ENCODE measurements around the gene MFNG.

GRCh38 chr22:37443977-37444376, 42.2 kb downstream of the MFNG start:
- TF ChIP-seq POLR2AphosphoS5 (IDR thresholded peaks at IDR 0.05; ENCODE audit: low read depth) (no peak), REST (IDR thresholded peaks at IDR 0.05; ENCODE audit: insufficient replicate concordance, low read depth) (no peak), SPI1 (IDR thresholded peaks at IDR 0.05; ENCODE audit: borderline replicate concordance, low read depth) (no peak), GABPA (IDR thresholded peaks at IDR 0.05; ENCODE audit: low read depth) (no peak)
- TF ChIP-seq, protein P1, sequence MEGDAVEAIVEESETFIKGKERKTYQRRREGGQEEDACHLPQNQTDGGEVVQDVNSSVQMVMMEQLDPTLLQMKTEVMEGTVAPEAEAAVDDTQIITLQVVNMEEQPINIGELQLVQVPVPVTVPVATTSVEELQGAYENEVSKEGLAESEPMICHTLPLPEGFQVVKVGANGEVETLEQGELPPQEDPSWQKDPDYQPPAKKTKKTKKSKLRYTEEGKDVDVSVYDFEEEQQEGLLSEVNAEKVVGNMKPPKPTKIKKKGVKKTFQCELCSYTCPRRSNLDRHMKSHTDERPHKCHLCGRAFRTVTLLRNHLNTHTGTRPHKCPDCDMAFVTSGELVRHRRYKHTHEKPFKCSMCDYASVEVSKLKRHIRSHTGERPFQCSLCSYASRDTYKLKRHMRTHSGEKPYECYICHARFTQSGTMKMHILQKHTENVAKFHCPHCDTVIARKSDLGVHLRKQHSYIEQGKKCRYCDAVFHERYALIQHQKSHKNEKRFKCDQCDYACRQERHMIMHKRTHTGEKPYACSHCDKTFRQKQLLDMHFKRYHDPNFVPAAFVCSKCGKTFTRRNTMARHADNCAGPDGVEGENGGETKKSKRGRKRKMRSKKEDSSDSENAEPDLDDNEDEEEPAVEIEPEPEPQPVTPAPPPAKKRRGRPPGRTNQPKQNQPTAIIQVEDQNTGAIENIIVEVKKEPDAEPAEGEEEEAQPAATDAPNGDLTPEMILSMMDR (IDR thresholded peaks at IDR 0.05; ENCODE audit: insufficient read depth, low read length), result no peak

Measured in HL-60 (cell line).